Measurements from ENCODE around the gene RAPGEF6.
"Not testable (repeated sequence)": the region's sequence is repeated elsewhere in the genome, so short reads cannot be mapped to it uniquely, and the experiment has no call there.

RAPGEF6 gene

DNA sequence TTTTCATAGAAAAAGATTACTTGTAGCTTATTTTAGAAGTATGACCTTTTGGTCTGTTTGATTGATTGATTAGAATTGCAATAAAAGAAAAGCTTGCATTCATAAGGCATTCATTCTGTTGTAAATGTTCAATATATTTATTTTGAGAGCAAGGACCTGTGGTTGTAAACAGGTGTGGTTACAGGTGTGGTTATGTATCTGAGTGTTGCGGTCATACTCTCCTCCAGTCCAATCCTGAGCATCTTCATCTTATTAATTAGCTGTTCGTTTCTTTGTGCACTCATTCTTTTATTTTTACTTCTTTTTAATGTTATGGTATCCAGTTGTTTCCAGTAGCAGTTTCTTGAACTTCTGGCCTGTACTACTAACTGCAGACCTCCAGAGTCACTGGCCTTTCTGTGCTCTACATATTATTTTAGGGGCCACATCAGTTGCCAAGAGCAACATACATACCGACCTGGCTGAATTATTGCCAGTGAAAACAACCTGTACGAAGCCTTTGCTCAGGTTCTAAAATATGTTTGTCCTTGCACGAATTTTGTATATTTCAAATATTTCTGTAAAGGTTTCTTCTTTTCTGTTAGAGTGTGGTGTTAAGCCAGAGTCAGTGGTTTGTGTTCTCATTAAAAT, 242.4 kb downstream of the RAPGEF6 start:
- DNase-seq (ENCODE audit: insufficient read length, low spot score) (no peak), FAIRE-seq (no peak)

DNA sequence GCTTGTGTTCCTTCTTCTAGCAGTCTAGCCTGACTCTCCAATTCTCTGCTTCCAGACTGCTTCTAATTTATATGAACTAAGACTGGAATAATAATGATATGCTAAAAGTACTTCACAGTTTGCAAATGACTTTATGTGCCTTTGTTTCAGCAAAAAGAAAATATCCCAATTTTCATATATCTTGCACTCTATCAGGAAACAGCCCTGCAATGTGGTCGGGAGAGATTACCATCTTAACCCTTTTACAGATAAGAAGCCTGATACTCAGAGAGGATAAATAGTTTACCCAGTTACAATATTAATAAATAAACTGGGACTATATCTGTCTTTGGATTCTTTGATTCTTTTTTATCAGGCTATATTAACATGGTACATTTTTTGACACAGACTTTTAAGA, 245.2 kb downstream of the RAPGEF6 start:
- DNase-seq (ENCODE audit: insufficient read length, low spot score) = no peak

DNA sequence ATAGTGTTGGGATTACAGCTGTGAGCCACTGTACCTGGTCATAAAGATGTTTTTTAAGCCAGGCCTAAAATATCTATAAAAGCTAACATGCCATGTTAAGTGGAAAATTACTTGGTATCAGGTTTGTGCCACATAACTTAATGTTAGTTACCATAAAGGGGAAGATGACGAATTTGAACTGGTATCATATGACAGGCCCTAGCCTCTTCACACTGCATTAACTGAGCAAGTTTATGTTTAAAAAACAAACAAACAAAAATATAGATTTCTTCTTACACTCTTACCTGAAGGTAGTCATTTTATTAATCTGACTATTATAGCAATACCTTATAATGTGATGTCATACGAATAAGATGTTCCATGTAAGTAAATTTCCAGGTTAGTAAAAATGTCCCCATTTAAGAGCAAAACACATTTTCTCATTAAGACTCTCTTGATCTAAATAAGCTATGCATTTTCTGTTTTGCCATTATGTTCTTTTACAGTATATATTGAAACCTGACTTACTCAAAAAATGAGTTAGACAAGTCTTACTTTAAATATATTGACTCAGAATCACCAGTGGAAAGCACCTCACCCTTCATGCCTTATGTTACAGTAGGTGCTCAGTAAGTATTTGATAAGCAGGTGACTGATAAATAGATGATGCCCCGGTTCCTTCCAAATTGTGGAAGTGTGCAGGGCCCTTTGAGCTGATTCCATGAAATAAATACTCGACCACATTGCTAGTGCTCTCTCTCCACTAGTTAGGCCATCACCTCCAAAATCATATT, 245.7 kb downstream of the RAPGEF6 start:
- FAIRE-seq (peak; percentile 48), DNase-seq (ENCODE audit: insufficient read length, low spot score) (no peak)

More for the DNA sequence above, 245.2 kb downstream of the RAPGEF6 start:
- peak; percentile 64 for FAIRE-seq

DNA sequence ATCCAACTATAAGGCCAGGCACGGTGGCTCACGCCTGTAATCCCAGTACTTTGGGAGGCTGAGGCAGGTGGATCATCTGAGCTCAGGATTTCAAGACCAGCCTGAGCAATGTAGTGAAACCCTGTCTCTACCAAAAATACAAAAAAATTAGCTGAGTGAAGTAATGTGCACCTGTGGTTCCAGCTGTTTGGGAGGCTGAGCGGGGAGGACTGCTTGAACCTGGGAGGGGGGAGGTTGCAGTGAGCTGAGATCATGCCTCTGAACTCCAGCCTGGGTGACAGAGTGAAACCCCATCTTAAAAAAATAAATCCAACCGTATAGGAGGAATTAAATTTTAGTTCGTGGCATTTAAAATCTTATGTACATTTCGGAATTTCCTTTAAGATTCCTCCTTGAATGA, 247.8 kb downstream of the RAPGEF6 start:
- DNase-seq (ENCODE audit: insufficient read length, low spot score) (no peak), FAIRE-seq (no peak)

DNA sequence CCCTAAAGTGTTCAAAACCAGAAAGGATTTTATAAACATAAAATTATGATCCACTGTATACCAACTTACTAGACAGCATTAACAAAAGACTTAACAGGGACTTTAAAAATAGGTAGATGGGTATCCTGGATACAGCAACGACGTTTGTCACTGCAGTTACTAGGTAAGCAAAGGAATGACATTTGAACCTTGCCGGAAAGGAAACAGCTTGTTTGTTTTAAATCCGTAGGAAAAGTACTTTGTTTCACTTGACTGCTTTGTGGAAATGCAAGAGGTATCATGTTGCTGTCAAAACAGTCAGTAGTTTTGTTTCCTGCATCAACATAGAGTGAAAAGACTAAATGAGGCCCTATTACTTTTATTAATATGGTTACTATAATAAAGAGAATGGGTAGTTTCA, 248.2 kb downstream of the RAPGEF6 start:
- DNase-seq (ENCODE audit: insufficient read length, low spot score) = no peak
- FAIRE-seq = no peak

DNA sequence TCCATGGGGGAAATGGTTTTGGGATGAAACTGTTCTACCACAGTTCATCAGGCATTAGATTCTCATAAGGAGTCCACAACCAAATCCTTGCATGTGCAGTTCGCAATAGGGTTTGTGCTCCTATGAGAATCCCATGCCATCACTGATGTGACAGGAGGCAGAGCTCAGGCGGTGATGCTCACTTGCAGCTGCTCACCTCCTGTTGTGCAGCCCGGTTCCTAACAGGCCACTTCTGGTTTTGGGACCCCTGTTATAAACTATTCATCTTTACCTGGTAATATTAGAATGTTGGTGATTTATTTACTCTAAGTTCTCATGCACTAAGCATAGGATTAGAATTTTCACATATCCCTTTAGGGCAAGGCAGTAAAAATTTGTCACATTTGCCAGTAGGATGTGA, 248.9 kb downstream of the RAPGEF6 start:
- DNase-seq (ENCODE audit: insufficient read length, low spot score) (no peak), FAIRE-seq (no peak)

DNA sequence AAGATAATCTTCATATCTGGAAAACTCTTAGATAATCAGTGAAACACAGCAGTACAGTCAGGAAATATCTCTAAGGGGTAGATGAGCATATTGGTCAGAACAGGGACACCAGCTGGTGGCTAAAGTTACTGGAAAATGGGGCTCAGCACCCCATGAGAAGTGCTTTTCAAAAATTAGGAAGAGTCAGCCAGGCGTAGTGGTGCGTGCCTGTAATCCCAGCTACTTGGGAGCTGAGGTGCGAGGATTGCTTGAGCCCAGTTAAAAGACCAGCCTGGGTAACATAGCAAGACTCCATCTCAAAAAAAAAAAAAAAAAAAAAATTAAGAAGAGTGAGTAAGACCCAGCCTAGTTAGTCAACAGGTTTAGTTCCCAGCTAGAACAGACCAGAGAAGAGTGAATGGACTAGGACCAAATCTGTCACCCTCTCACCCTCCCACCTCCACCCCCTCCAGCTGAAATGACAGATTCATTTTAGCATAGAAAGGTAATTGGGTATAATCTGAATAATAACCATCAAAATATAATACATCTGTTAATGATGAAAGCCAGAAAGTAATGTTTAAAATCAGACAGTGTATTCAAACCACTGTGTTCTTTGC, 250.3 kb downstream of the RAPGEF6 start:
- DNase-seq (ENCODE audit: insufficient read length, low spot score) (no peak), FAIRE-seq (no peak)

DNA sequence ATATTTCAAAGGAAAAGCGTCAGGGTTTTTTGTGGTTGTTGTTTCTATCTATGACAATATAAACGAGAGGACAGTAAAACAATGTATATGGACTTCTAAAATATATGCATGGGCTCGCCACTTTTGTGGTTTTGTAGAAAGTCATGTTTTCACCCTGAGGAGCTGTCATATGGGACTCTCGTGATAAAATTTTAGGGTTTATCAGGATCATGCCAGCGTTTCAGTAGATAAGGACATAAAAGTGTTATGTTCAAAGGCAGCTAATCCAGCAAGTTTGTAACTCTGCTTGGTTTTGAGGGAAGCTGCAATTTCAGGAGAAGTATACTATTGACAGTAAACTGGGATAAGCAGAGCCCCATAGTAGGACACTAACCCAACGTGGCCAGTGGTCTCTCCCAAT, 250.9 kb downstream of the RAPGEF6 start:
- FAIRE-seq (peak; percentile 61), DNase-seq (ENCODE audit: insufficient read length, low spot score) (no peak)

DNA sequence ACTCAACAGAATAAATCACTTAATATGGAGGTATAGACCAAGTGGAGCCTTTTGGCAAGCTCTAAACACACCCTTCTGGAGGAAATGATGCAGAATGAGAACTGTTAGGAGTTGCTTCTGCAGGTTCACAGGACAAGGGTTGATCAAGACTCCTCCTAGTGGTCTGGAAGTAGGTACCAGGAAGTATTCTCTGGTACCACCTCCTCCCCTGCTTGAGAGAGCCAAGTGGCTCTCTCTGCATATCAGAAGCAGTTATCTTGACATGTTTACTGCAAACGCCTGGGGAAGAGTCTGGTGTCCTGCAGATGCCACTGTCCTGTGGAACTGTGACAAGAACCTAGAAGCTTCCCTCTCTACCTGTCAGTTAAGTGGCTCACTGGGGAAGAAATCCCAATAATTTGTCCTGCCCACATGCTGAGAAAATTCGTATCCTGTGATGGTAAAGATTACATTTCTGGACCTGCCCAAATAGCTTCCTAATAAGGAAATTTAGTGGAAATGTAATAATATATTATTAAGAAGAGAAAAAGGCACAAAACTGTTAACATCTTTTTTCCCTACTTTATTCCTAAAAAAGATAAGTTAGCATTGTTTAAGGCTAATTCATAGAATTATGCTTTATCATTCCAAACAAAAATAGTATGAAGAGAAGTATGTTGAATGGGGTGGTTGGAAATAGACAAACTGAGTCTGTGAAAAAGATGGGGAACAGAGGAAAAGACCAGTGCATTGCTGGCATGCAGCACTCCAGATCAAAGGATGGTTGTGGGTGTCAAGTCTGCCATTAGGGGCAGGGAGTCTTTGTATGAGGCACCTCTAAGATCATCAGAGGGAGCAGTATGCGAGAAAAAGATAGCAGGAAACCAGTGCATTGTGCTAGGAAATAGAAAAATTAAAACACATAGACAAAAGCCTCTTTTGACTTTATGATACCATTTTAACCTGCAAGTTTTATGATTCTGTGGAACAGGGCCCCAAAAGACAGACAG, 252.3 kb downstream of the RAPGEF6 start:
- peak; percentile 30 for DNase-seq (ENCODE audit: insufficient read length, low spot score)
- FAIRE-seq = peak; percentile 99

DNA sequence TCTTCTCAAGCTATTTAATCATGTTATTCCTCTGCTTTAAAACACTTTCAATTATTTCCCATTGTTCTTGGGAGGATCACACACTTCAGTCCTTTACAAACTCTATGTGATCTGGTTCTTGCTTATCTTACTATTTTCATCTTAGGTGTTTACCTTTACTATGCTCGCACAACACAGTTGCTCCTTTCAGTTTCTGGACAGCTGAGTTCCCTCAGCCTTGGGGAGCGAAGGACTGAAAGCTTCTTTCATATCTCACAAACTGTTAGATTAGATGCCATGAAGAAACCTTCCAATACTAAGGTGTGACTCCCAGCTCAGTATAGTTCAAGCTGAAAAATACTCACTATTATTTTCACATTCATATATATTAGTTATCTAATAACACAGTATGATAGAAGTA, 253.3 kb downstream of the RAPGEF6 start:
- FAIRE-seq (no peak), DNase-seq (ENCODE audit: insufficient read length, low spot score) (no peak)

DNA sequence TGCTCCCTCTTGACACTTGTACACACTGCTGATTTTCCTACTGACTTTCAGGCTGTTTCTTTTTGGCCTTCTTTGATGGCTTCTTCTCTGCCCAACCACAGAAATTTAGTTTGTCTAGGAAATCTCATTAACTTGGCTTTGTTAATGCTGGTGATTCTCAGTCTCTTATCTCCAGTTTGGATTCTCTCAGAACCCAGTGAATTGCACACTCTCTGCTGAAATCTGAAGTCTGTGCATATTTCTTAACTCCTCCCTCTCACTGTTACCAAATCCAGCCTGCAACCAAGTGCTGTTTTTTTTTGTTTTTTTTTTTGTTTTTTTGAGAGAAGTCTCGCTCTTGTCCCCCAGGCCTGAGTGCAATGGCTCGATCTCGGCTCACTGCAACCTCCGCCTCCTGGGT, 254.0 kb downstream of the RAPGEF6 start:
- DNase-seq (ENCODE audit: insufficient read length, low spot score) (no peak), FAIRE-seq (no peak)

DNA sequence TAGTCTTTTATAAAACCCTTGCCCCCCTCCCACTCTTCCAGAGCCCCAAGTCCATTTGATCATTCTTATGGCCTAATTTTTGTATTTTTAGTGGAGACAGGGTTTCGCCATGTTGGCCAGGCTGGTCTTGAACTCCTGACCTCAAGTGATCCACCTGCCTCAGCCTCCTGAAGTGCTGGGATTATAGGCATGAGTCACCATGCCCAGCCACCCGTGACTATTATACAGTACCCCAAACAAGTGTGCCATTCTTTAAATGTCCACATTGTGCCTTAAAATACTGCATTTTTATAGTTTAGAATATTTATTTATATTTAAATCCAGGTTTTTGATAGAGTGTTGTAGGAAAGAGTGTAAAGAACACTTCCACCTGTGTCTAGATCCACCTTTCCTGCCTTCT, 254.8 kb downstream of the RAPGEF6 start:
- FAIRE-seq = not testable (repeated sequence)

DNA sequence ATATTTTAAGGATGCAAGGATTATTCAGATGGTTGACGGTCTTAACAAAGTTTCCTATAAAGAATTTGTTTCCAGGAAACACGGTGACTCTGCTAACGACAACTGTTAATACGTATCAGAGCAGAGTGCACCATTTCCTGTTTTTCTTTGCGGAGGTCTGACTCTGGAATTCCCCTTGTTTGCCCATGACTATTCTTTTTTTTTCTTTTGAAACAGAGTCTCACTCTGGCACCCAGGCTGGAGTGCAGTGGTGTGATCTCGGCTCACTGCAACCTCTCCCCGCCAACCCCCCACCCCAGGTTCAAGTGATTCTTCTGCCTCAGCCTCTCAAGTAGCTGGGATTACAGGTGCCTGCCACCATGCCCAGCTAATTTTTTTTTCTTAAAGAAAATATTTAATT, 255.3 kb downstream of the RAPGEF6 start:
- DNase-seq (ENCODE audit: insufficient read length, low spot score) (no peak), FAIRE-seq (peak; percentile 58)

More for the DNA sequence above, 254.8 kb downstream of the RAPGEF6 start:
- not testable (repeated sequence) for DNase-seq (ENCODE audit: insufficient read length, low spot score)

DNA sequence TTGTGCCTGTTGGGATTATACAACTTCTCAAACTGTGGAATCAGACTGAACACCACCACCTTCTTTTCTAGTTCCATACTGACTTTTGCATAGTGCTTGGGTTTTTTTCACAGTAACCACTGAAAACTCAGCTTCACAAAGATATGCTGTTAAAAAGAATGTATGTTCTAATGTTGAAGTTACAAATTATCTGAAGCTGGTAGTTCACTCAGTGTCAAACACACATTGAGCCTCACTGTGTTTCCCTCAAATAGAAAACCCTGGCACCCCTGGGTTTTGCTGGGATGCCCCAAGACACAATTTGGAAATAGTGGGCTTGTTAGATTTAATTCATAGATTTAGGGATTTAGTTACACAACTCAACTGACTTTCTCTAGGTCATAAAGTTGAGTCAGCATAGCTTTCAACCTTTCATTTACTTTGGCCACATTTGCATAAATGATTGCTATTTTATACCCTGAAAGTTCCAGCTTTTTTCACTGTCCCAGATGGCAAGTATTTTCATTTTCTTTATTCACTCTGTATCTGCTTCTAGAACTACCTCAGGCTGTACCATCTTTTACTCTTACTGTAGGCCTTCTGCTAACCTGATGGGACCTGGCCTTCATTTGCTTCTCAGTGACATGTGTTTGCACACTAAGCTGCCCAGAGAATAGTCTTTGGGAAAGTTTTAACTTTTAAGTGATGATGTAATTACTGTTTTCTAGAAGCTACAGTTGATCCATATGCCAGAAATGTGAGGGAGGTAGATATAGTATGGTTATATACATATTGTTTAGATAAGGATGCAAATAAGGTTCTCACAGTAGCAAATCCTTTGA, 256.1 kb downstream of the RAPGEF6 start:
- DNase-seq (ENCODE audit: insufficient read length, low spot score) (no peak), FAIRE-seq (peak; percentile 84)

DNA sequence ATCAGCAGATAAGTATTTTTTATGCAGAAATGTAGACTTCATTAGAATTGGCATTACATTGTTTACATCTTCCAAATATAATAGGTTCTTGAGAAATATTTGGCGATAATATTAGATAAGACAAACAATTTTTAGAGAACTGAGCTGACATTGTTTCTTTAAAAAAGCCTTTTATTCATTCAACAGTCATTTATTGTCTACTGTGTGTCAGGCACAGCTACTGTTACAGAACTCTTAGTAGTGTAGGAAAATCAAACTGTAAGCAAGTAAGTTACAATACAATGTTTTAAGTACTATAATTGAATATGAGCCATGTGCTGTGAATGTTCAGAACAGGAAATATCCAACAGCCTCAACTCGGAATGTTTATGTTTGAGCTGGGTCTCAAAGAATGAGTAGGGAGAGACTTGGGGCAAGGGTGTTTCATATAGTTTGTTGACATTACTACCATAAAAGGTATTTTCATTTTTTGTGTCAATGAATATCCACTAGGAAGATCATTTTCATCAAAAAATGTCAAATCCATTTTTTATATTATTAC, 257.2 kb downstream of the RAPGEF6 start:
- FAIRE-seq = no peak
- DNase-seq (ENCODE audit: insufficient read length, low spot score) = no peak

DNA sequence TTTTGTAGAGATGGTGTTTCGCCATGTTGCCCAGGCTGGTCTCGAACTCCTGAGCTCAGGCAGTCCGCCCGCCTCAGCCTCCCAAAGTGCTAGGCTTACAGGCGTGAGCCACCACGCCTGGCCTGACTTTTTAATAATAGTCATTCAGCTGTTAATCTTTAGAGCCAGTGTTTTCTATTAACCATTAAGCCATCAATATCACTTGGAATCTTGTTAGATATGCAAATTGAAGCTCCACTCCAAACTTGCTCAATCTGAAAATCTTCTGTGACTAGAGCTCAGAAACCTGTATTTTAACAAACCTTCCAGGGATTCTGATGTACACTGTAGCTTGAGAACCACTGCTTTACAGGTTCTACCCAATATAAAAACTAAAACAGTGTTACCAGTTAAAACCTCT, 257.7 kb downstream of the RAPGEF6 start:
- FAIRE-seq (no peak), DNase-seq (ENCODE audit: insufficient read length, low spot score) (no peak)

DNA sequence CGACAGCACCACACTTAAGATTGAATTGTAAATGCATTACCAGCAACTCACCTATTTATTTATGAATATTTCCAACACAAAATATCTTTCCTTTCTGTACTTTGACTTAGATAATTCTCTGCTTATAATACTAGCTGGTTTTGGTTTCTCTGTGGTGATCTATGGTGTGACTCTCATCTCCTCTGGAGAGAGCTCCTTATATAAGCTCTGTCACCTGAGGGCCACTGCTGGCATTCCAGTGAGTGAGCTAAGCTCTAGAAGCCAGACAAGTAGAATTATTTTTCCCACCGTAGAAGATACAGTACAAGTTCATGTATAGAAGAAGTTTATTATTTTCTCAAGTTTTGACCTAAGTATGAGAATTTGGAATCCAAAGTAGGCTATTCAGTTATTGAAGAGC, 259.7 kb downstream of the RAPGEF6 start:
- FAIRE-seq (peak; percentile 58), DNase-seq (ENCODE audit: insufficient read length, low spot score) (no peak)

Data from GM19239 (cell line).